ENCODE measurements around the gene CACNA1F.

GRCh38 chrX:49278081-49278480 lies 44.9 kb upstream of the CACNA1F start:
- TF ChIP-seq CTCF (conservative IDR thresholded peaks at IDR 0.05) (no peak), ZFX (IDR thresholded peaks at IDR 0.05) (no peak)
